Measurements from ENCODE around the gene UCN3.

The UCN3 gene, protein sequence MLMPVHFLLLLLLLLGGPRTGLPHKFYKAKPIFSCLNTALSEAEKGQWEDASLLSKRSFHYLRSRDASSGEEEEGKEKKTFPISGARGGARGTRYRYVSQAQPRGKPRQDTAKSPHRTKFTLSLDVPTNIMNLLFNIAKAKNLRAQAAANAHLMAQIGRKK

DNA sequence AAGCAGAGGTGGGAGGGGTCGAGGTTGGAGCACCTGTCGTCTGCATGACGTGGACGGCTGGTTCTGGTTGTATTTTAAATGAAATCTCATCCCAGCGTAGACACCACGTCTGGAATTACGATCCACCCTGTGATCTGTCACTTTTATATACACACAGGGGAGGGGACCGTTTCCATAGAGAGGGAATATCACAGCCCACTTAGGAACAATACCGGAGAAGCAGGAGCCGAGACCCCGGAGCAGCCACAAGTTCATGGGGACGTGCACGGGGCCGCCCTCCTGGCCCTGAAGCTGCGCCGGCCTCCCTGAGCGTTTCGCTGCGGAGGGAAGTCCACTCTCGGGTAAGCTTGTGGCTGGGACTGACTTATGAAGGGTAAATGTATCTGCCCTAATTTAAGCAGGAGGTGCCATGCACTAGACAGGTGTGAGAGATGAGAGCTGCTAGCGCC lies at the start of gene UCN3:
Gene UCN3 (plus strand): TSS at position 77 of the 449 bp plus-strand sequence. CDS start 8,755 bp downstream, outside the sequence.
- no peak for DNase-seq

DNA sequence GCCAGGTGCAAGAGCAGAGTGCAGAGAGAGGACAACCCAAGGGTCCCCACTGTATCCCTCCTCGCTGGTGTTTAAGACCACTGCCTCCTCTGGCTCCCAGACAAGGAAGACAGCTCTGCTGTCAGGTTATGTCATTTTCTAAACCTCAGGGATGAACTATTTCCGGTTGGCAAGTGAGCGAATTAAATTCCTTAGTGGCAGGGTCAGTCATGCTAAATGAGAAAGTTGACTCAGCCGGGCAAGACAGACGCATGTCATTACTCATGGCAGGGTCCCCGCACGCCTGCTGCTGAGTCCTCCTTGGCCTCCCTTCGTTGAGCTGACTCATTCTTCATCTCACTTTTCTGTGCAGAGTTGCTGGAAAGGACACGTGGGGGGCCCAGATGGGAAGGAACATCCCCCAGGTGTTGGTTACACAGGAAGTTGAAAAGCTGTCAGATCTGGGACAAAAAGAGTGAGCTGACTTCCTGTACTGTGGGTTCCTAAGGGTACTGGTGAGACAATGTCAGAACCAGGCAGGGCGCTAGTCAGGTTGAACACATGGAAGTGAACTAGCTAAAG lies 47.1 kb upstream of the UCN3 start:
- peak; percentile 7 to 46 (median 13) for DNase-seq

DNA sequence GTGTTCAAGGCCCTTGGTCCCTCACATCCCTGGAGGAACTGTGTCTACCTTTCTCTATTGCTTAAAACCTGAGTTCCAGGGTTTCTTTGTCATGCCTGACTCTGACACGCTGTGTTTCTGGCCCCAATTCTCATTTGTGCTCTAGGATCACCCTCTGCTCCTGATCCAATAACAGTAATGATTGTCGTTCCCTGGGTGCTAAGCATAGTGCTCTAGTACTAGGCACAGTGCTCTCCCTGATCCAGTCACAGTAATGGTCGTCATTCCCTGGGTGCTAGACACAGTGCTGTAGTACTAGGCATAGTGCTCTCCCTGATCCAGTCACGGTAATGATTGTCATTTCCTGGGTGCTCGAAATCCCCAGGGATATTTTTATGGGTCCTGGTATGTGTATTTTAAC lies 46.6 kb upstream of the UCN3 start:
- no peak for DNase-seq

DNA sequence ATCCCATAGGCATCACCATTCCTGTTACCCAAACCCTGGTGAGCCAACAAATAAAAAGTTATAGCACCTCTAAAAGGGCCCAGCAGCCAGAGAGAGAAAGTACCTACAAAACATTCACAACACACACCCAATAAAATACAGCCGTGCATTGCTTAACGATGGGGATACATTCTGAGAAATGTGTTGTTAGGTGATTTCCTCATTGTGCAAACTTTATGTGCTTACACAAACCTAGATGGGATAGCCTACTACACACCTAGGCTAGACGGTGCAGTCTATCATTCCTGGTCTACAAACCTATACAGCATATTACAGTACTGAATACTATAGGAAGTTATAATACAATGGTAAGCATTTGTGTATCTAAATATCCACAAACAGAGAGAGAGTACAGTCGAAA lies 44.9 kb upstream of the UCN3 start:
- no peak for DNase-seq

DNA sequence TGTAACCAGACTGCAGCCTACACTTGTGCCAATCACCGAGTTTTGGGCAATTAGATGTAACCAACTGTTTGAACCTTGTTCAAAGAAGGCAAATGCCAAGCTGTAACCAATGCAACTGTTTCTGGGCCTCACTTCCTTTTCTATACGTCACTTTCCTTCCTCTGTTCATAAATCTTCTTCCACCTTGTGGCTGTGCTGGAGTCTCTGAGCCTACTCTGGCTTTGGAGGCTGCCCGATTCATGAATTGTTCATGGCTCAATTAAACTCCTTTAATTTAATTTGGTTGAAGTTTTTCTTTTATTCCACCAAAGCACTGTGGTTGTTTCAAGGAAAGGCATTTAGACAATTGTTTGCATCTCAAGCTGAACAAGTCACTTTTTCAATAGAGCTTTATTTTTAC lies 43.5 kb upstream of the UCN3 start:
- no peak for DNase-seq

GRCh38 chr10:5323446-5323845 lies 41.3 kb upstream of the UCN3 start:
- DNase-seq = no peak

- no peak for DNase-seq
Measured at GRCh38 chr10:5325076-5325475, 39.7 kb upstream of the UCN3 start.

GRCh38 chr10:5334196-5334880 lies 30.4 kb upstream of the UCN3 start:
- no peak for DNase-seq

GRCh38 chr10:5338010-5338409 lies 26.8 kb upstream of the UCN3 start:
- DNase-seq = no peak

- no peak for DNase-seq
Measured at GRCh38 chr10:5343092-5343491, 21.7 kb upstream of the UCN3 start.

- DNase-seq = no peak
Measured at GRCh38 chr10:5343561-5343960, 21.2 kb upstream of the UCN3 start.

GRCh38 chr10:5343979-5344378 lies 20.8 kb upstream of the UCN3 start:
- DNase-seq = no peak

DNA sequence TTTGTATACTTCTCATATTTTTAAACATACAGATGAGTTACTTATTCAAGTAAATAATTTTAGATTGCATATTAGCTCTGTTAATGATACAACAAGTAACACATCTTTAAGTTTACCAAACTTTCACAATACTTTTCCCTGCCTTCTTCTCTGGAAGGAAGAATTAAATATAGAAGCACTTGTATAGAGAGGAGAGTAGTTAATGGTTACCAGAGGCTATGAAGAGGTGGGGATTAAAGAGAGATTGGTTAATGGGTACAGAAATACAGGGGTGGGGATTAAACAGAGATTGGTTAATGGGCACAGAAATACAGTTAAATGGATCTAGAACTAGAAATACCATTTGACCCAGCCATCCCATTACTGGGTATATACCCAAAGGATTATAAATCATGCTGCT lies 20.0 kb upstream of the UCN3 start:
- DNase-seq = no peak

DNA sequence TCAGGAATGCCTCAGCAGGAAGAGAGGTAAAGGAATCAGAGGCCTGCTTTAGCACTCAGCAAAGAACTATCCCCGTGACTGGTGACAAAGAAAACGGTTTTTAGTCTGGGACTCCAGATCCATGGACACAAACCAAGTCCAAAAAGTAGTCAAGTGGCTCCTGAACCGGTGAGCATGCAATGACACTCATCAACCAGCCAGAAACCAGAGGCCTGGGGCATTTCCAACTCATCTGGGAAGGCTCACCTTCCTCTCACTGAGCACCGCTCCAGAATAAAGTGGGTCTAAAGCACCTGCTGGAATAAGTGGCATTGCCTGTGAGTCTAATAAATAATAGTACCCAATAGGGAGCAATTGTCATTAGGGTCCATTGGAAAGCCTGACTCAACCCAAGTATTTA lies 17.9 kb upstream of the UCN3 start:
- DNase-seq = no peak

DNA sequence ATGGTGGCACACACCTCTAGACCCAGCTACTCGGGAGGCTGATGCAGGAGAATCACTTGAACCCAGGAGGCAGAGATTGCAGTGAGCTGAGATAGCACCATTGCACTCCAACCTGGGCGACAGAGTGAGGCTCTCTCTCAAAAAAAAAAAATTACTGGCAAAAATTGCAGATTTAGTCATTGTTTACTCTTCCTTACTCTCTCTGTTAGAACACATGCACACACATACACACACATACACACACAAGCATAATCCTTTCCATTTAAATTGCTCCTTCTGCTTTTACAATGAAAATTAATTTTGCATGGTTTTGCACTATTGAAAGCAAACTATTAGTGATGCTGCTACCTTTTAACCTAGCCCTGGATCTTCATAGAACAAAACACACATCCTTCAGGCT lies 15.4 kb upstream of the UCN3 start:
- no peak for DNase-seq

GRCh38 chr10:5354068-5354467 lies 10.7 kb upstream of the UCN3 start:
- no peak for DNase-seq

- no peak for DNase-seq
Measured at GRCh38 chr10:5355594-5356301, 9.0 kb upstream of the UCN3 start.

GRCh38 chr10:5356302-5356763 lies 8.4 kb upstream of the UCN3 start:
- no peak for DNase-seq

GRCh38 chr10:5360318-5360915 lies 4.3 kb upstream of the UCN3 start:
- DNase-seq = no peak

GRCh38 chr10:5361966-5362365 lies 2.8 kb upstream of the UCN3 start:
- no peak for DNase-seq

- no peak for DNase-seq
Measured at GRCh38 chr10:5362873-5363272, 1.9 kb upstream of the UCN3 start.

- DNase-seq = no peak
Measured at GRCh38 chr10:5364374-5364773, 392 bp upstream of the UCN3 start.

GRCh38 chr10:5365928-5366327 lies 1.2 kb downstream of the UCN3 start:
- no peak for DNase-seq

Measured in stimulated activated naive CD4-positive, alpha-beta T cell (primary cell).